ENCODE data around the gene SUSD2. TPM values are rescaled to one million over a fixed set of nuclear protein-coding genes. Genes with fewer than 3 reads are reported as not detected.

Gene SUSD2
- polyA plus RNA-seq, 1 of the 3 experiments (the other 2 are of a cell fraction): 0.82 TPM

DNA sequence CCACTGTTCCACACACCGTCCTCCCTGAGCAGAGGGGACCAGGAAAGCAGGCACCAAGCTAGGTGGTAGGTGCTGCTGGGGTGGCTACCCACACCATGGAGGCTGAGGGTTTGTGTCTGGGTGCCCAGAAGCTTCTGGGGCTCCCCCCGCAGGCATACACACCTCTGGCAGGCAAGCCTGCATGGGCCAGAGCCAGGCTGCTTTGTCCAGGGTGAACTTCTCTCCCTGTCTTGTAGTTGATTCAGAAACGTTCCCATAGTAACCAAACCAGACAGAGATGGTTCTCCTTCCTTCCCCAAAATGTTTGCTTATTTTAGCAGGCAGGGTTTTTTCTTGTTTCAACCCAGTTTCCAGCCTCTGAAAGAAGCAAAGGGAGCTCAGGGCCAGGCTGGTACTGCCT, 40.9 kb upstream of the SUSD2 start:
- CTCF ChIA-PET: interaction anchor here (1.0 to 3.2 kb wide), 4 partner anchors 11 to 17 kb away, joined by 3 to 21 read pairs (median 4); no protein-coding TSS in a partner anchor

DNA sequence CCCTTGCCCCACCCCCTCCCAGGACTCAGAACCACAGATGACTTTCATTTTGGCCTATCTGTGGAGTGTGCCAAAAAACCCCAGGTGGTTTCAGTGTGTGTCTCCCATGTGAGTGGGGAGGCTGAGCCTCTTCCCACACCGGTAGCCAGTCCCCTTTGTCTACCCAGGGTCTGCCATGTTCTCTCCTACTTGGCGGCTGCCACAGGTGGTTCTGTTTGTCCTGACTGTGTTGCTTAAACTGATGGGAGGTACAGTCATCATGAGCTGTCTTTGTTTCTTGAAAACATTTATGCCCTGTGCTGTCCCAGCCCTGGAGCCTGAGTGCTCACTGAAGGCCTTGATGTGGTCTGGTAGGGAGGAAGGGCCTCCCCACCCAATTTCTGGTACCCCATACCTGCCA, 39.7 kb upstream of the SUSD2 start:
- peak; percentile 31; the same call in 1 of the 2 replicates for TF ChIP-seq TCF12 (IDR thresholded peaks at IDR 0.05)
- TF ChIP-seq SIN3A (IDR thresholded peaks at IDR 0.05; ENCODE audit: borderline replicate concordance, low read depth, low read length): no peak
- no peak overlapping the region for H3K9ac ChIP-seq
- DNase-seq: no peak
- no peak overlapping the region for H3K4me3 ChIP-seq (ENCODE audit: low read depth in 2 of 2, low read length in 1 of 2)
- no peaks in the 10 kb centered on the region for H3K9me2 ChIP-seq
- H3K79me2 ChIP-seq (ENCODE audit: insufficient read depth): no peaks in the 10 kb centered on the region
- H3F3A ChIP-seq (replicated peaks; ENCODE audit: insufficient read depth): peaks cover 15% of the 10 kb centered on the region
- ChIA-PET POLR2A (no interaction called here), CTCF (interaction anchor here (1.5 to 3.2 kb wide), 2 partner anchors 15 to 18 kb away, joined by 5 to 21 read pairs; no protein-coding TSS in a partner anchor)
- 79% methylated on average over 2 of the region's 2 CpGs for WGBS (ENCODE audit: low lambda C conversion rate)
- no peak overlapping the region for H2AFZ ChIP-seq (ENCODE audit: low read depth)
- H3K27me3 ChIP-seq (ENCODE audit: insufficient read depth): no peaks in the 10 kb centered on the region
- H3K9me3 ChIP-seq: no peaks in the 10 kb centered on the region
- no peak overlapping the region; a peak in 1 of 4 replicates for H3K27ac ChIP-seq (ENCODE audit: low read depth in 2 of 2, low read length in 1 of 2)
- H4K20me1 ChIP-seq (ENCODE audit: insufficient read depth): no peaks in the 10 kb centered on the region
- H3K4me2 ChIP-seq: no peak overlapping the region
- peaks cover 22 to 46% of the 10 kb centered on the region in 2 experiments for H3K4me1 ChIP-seq (ENCODE audit: control insufficient read depth in 1 of 2, insufficient read depth in 2 of 2, low read depth in 1 of 2, low read length in 1 of 2)
- no peaks in the 10 kb centered on the region for H3K36me3 ChIP-seq (replicated peaks in 1 of 2; ENCODE audit: control insufficient read depth in 1 of 2, insufficient read depth in 2 of 2, low read length in 1 of 2)

More for the DNA sequence above, 40.9 kb upstream of the SUSD2 start:
- POLR2A ChIA-PET: no interaction called here
- H3F3A ChIP-seq (replicated peaks; ENCODE audit: insufficient read depth): peaks cover 7% of the 10 kb centered on the region
- no peak for DNase-seq
- H3K4me1 ChIP-seq (ENCODE audit: control insufficient read depth in 1 of 2, insufficient read depth in 2 of 2, low read depth in 1 of 2, low read length in 1 of 2): peaks cover 12 to 34% of the 10 kb centered on the region in 2 experiments; a peak in 1 of 4 replicates
- peaks cover 0 to 2% of the 10 kb centered on the region in 2 experiments for H3K36me3 ChIP-seq (replicated peaks in 1 of 2; ENCODE audit: control insufficient read depth in 1 of 2, insufficient read depth in 2 of 2, low read length in 1 of 2)
- no peaks in the 10 kb centered on the region for H3K27me3 ChIP-seq (ENCODE audit: insufficient read depth)
- H3K9ac ChIP-seq: no peak overlapping the region
- TF ChIP-seq EP300 (IDR thresholded peaks at IDR 0.05; ENCODE audit: borderline replicate concordance in 1 of 2, low read depth in 1 of 2, low read length in 1 of 2) (no peak), SMC3 (IDR thresholded peaks at IDR 0.05; ENCODE audit: low read depth, low read length) (no peak), YY1 (IDR thresholded peaks at IDR 0.05; ENCODE audit: low read depth) (no peak), RXRA (IDR thresholded peaks at IDR 0.05; ENCODE audit: borderline replicate concordance, low read depth) (no peak), ELF1 (IDR thresholded peaks at IDR 0.05) (no peak), FOXM1 (IDR thresholded peaks at IDR 0.05; ENCODE audit: low read depth) (no peak), FOSL2 (IDR thresholded peaks at IDR 0.05; ENCODE audit: borderline replicate concordance, low read depth) (no peak), TAF1 (IDR thresholded peaks at IDR 0.05; ENCODE audit: borderline replicate concordance, low read depth, low read length) (no peak), EZH2phosphoT487 (IDR thresholded peaks at IDR 0.05; ENCODE audit: borderline replicate concordance, low read depth) (no peak), JUND (IDR thresholded peaks at IDR 0.05) (no peak), NRF1 (IDR thresholded peaks at IDR 0.05; ENCODE audit: low read depth, low read length) (no peak), GABPA (IDR thresholded peaks at IDR 0.05; ENCODE audit: low read depth) (no peak), NFIC (IDR thresholded peaks at IDR 0.05; ENCODE audit: borderline replicate concordance) (no peak), GATA2 (CRISPR knock-in tag; IDR thresholded peaks at IDR 0.05) (no peak)
- TF ChIP-seq, protein P1, sequence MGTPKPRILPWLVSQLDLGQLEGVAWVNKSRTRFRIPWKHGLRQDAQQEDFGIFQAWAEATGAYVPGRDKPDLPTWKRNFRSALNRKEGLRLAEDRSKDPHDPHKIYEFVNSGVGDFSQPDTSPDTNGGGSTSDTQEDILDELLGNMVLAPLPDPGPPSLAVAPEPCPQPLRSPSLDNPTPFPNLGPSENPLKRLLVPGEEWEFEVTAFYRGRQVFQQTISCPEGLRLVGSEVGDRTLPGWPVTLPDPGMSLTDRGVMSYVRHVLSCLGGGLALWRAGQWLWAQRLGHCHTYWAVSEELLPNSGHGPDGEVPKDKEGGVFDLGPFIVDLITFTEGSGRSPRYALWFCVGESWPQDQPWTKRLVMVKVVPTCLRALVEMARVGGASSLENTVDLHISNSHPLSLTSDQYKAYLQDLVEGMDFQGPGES (IDR thresholded peaks at IDR 0.05; ENCODE audit: low read depth, low read length): no peak
- TF ChIP-seq, protein P2, sequence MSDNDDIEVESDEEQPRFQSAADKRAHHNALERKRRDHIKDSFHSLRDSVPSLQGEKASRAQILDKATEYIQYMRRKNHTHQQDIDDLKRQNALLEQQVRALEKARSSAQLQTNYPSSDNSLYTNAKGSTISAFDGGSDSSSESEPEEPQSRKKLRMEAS (IDR thresholded peaks at IDR 0.05; ENCODE audit: low read depth): no peak
- TF ChIP-seq, protein P3, sequence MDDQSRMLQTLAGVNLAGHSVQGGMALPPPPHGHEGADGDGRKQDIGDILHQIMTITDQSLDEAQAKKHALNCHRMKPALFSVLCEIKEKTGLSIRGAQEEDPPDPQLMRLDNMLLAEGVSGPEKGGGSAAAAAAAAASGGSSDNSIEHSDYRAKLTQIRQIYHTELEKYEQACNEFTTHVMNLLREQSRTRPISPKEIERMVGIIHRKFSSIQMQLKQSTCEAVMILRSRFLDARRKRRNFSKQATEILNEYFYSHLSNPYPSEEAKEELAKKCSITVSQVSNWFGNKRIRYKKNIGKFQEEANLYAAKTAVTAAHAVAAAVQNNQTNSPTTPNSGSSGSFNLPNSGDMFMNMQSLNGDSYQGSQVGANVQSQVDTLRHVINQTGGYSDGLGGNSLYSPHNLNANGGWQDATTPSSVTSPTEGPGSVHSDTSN (IDR thresholded peaks at IDR 0.05): no peak
- TF ChIP-seq, protein P4, sequence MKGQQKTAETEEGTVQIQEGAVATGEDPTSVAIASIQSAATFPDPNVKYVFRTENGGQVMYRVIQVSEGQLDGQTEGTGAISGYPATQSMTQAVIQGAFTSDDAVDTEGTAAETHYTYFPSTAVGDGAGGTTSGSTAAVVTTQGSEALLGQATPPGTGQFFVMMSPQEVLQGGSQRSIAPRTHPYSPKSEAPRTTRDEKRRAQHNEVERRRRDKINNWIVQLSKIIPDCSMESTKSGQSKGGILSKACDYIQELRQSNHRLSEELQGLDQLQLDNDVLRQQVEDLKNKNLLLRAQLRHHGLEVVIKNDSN (IDR thresholded peaks at IDR 0.05; ENCODE audit: borderline replicate concordance, low read depth): no peak
- H3K9me2 ChIP-seq: no peaks in the 10 kb centered on the region
- H4K20me1 ChIP-seq (ENCODE audit: insufficient read depth): no peaks in the 10 kb centered on the region
- H3K27ac ChIP-seq (ENCODE audit: low read depth in 2 of 2, low read length in 1 of 2): no peak overlapping the region; a peak in 1 of 4 replicates
- no peak overlapping the region for H3K4me2 ChIP-seq
- H2AFZ ChIP-seq (ENCODE audit: low read depth): no peak overlapping the region
- 91% methylated on average over 3 of the region's 3 CpGs for WGBS (ENCODE audit: low lambda C conversion rate)
- no peaks in the 10 kb centered on the region for H3K9me3 ChIP-seq
- H3K79me2 ChIP-seq (ENCODE audit: insufficient read depth): no peaks in the 10 kb centered on the region
- H3K4me3 ChIP-seq (ENCODE audit: low read depth in 2 of 2, low read length in 1 of 2): no peak overlapping the region

All from SK-N-SH (cell line).